NCI-H146 treated with DMSO at 0.1 percent for 48 hours (cell line): Measurements from ENCODE around the gene SOX5.
"Not testable (repeated sequence)": the region's sequence is repeated elsewhere in the genome, so short reads cannot be mapped to it uniquely, and the experiment has no call there.

Source experiments
- DNase-seq: peaks from one replicate; lab custom pipeline; 2025; ENCODE audit not compliant: unreplicated experiment; lab: John Stamatoyannopoulos, UW

Gene SOX5

DNA sequence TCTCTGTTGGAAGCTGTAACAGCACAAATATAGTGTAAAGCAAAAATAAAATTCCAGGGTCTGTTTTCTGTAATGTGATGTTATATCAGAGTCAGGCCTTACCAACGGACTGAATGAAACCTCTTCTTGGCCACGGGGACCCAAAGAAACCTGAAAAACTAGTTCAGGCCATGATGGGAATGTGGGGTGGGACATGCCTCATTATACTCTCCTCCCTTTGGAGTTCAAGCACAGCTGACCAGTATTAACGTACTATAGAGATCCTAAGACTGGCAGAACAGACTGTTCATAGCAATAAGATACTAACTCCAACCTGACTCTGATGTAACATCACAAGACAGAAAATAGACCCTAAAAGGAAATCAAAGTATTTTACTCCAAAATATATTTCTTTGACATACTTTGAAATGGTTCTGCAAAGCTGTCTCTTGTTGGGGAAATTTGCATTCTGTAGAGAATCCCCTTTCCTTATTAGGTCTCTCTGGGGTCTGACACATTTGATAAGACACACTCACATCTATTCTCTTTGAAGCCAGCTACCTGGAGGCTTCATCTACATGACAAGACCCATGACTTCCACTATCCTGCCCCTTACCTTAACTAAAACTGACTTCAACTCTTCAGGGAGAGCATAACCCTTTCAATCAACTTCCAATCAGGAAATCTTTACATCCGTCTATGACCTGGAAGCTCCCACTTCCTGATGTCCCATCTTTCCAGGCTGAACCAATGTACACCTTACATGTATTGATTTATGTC lies 444.6 kb downstream of the SOX5 start:
- no peak for DNase-seq

DNA sequence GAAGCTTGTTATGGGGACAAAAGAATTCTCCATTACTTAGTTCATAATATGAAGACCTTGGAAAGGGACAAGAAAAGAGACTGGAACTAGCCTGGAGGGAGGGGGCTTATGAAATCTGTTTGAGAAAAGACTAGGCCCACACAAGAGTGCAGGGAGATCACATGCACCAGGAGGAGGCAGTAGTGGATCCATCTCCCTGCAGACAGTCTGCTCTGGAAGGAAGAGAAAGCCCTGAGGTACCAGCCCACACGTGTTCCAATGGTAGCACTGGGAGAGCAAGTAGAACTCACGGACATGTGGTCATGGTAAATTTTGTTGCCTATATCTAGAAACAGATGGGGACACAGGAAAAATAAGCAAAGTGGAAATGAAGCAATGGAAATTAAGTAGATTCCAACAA lies 445.4 kb downstream of the SOX5 start:
- no peak for DNase-seq

DNA sequence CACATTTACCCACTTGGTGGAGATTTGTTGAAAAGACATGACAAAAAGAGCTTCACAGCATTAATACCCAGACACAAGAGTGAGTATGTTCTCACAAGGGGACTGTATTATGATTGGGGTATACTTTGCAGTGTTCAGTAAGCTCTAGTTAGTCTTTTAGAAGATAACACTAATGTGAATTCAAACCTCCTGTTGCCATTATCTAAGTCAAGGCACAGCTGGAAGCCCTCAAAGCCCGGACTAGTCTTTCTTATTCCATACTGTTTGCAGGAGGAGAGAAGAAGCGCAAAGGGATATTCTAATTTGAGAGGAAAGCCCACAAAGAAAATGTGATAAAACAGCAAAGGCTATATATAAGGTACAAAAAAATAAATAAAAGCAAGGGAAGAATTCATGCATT lies 445.9 kb downstream of the SOX5 start:
- DNase-seq = no peak

GRCh38 chr12:23502259-23502658 lies 447.2 kb downstream of the SOX5 start:
- no peak for DNase-seq

DNA sequence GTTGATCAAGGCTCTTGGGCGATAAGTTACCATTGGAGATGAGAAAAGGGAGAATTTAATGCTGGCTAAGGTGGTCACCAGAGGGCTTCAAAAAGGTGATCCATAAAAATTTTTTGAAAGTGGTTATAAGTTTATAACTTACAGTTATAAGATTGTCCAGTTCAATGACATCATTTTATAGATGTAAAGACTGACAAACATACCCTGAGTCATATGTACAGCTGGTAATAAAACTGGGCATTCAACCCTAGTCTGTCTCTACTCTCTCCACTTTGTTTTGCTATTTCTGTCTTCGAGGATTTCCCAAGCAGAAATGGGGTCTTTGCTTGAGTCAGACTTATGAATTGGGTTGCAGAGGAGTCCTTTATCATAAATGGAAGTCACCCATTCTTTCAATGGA lies 454.0 kb downstream of the SOX5 start:
- no peak for DNase-seq

DNA sequence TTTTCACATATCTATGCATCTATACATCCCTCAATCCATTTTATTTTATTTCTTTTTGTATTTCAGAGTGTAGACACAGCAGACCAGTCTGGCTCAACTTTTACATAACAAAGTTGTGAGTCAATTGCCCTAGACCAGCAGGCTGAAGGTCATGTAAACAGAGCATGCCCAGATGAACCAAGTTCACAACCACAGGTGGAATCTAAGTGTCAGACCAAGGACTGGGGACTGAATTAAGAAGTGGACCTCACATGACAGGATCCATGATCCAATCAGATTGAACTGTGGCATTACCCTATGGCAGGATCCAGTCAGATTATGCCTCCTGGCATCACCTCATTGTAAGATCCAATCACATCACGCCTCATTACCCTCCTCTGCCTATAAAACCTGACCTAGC lies 455.8 kb downstream of the SOX5 start:
- DNase-seq = no peak

GRCh38 chr12:23491029-23491428 lies 458.4 kb downstream of the SOX5 start:
- not testable (repeated sequence) for DNase-seq

DNA sequence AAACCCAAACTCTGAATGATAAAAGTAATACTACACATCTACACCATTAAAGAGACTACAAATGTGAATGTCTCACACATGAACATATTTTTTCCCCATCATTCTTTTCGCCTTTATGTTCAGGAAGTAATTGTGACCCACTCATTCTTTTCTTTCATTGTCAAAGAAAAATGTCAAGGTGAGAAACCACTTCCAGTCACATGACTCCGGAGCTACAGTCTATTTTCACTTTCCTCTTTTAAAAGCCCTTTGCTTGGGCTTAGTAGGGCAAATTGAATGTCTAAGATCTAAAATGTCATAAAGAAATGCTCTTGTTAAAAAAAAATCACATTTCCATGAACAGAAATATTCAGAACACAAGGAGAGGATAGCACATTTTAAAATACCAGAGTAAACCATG lies 461.3 kb downstream of the SOX5 start:
- no peak for DNase-seq

DNA sequence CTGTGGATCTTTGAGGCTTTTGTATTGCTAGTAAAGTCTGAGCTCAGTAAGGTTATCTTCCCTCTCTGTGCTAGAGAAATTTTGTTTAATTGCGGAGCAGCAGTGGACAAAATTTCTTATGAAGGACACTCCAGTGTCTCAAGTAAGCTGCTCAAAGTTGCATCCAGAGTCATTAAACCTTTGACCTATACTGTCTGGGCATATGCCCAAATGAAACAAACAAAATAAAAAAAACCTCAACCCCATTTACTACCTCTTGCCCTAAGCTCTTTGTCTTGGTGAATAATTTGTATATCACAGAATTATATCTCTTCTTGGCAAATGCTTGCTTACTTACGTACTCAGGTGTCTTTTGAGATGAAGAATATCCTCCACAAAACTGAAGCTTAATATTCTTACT lies 465.2 kb downstream of the SOX5 start:
- DNase-seq = no peak

- DNase-seq = no peak
These were observed 466.9 kb downstream of the SOX5 start for GRCh38 chr12:23482571-23482970.
